Measurements from ENCODE around the gene TMEM81.

The TMEM81 gene

DNA sequence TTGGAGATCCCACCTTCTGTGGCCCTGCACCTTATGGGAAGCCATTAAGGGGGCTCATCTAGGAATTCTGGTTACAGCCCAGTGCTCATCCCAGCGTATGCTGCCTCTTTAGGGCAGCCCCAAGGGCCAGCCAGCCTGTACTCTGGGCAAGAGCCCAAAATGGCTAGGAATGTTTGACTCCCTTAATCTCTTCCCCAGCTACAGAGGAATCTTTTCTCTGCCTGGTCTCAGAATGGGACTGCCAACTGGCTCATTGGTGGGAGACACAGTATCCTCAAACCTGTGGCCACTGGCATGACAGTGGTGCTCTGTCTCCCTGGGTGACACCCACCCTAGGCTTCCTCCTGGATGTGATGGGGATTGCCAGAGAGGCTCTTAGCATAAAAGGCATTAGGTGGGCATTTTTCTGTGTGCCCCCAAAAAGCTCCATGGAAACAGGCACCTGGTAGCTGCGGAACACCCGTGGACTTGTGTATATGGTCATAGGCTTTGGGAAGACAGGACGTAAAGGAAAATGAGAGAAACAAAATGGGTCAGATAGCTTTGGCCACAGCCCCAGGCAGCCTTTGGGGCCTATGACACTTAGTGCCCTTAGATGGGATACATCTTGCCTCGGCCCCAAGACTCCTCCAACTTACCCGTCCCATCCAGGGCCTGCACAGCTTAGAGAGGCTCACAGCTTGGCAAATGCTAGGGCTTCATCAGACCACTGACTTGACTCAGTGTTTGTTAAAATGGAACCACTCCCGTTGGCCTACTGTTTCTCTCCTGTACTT lies 6.9 kb downstream of the TMEM81 start:
- no peak overlapping the region for H3K4me3 ChIP-seq (replicated peaks; ENCODE audit: low read depth, low read length)
- TF ChIP-seq, protein P1, sequence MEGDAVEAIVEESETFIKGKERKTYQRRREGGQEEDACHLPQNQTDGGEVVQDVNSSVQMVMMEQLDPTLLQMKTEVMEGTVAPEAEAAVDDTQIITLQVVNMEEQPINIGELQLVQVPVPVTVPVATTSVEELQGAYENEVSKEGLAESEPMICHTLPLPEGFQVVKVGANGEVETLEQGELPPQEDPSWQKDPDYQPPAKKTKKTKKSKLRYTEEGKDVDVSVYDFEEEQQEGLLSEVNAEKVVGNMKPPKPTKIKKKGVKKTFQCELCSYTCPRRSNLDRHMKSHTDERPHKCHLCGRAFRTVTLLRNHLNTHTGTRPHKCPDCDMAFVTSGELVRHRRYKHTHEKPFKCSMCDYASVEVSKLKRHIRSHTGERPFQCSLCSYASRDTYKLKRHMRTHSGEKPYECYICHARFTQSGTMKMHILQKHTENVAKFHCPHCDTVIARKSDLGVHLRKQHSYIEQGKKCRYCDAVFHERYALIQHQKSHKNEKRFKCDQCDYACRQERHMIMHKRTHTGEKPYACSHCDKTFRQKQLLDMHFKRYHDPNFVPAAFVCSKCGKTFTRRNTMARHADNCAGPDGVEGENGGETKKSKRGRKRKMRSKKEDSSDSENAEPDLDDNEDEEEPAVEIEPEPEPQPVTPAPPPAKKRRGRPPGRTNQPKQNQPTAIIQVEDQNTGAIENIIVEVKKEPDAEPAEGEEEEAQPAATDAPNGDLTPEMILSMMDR (IDR thresholded peaks at IDR 0.05; ENCODE audit: low read length, missing control alignments): no peak
- peak; percentile 4 for DNase-seq (ENCODE audit: low read depth)

DNA sequence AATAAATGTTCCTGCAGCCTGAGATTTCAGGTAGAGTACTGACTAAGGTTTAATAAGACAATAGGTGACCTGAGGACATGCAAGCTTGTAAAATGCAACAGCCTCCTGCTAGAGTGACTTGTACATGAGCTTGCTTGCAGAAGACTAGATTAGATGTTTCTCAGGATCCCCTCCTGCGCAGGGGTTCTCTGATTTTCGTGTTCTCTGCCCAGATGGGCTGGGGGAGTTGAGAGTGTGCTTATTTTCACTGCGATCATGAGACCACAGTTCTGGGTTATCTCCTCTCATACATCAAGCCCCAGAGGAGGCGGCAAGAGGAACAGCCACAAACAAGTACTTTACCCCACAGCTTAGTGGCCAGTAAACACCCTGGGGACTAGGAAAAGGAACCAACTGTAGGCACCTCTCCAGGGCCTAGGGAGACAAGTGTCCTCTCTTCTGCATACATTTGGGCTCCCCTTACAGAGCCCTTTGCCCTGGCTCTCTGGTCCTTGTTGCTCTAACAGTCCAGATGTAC lies 8.0 kb downstream of the TMEM81 start:
- no peak overlapping the region for H3K4me3 ChIP-seq (replicated peaks; ENCODE audit: low read depth, low read length)
- TF ChIP-seq, protein P1 (IDR thresholded peaks at IDR 0.05; ENCODE audit: low read length, missing control alignments): no peak
- DNase-seq (ENCODE audit: low read depth): no peak

DNA sequence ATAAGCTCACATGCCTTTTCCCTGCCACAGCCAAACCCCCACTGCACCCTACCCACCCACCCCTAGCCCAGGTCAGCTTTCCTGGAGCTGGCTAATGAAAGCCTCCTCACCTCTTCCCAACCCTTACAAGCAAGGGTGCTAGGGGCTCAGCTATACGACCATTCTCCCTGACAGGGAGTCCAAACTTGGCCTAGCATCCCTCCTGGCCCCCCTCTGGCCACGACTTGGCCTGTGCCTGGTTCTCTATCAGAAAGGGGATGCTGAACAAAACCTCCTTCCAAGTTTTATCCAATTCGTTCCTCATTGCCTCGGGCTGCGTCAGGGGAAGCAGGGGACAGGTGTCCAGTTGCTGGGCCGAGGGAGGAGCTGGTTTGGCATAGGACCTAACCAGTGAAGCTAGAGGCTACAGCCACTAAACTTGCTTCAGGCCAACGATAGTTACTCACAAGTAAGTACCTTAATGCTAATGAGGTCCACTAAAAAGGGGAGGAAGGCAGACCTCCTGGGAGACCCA lies 8.6 kb downstream of the TMEM81 start:
- TF ChIP-seq, protein P1 (IDR thresholded peaks at IDR 0.05; ENCODE audit: low read length, missing control alignments): no peak
- no peak for DNase-seq (ENCODE audit: low read depth)
- H3K4me3 ChIP-seq (replicated peaks; ENCODE audit: low read depth, low read length): no peak overlapping the region

DNA sequence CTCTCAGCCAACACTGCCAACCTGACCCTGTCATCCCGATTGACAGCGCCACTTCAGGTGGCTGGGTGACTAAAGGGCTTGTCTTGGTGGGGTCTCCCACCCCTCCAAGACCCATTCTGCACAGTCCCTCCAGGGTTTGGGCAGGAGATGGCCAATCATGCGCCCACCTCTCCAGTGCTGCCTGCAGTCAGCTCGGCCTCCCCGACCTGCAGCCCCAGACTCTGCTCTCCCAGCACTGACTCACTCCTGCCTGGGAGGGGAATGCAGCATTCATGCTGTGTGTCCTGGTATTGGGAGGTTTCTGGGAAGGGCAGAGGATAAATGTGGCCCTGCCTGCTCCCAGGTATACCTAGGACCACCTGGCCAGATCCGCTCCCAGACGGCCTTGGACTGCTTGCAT lies 9.7 kb downstream of the TMEM81 start:
- TF ChIP-seq, protein P1 (IDR thresholded peaks at IDR 0.05; ENCODE audit: low read length, missing control alignments): no peak
- no peak for DNase-seq (ENCODE audit: low read depth)
- H3K4me3 ChIP-seq (replicated peaks; ENCODE audit: low read depth, low read length): no peak overlapping the region

DNA sequence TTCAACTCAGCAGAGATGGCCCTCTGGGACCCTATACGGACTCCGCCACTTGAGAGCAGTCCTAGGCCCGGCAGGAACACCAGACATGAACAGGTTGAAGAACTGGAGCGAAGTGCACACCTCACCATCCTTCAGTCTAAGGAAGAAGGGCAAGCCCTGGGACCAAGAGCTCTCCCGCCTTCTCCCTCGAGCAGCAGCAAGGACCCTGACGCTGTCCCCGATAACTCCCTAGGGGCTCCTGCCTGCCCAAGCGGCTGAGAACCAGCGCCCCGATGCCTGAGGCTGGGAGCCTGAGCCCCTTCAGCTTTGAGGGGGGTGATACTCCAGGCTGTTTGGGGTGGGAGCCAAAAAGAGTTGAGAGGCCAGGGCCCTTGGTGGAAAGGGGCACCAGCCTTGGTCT lies 10.2 kb downstream of the TMEM81 start:
- TF ChIP-seq, protein P1 (IDR thresholded peaks at IDR 0.05; ENCODE audit: low read length, missing control alignments): no peak
- DNase-seq (ENCODE audit: low read depth): no peak

DNA sequence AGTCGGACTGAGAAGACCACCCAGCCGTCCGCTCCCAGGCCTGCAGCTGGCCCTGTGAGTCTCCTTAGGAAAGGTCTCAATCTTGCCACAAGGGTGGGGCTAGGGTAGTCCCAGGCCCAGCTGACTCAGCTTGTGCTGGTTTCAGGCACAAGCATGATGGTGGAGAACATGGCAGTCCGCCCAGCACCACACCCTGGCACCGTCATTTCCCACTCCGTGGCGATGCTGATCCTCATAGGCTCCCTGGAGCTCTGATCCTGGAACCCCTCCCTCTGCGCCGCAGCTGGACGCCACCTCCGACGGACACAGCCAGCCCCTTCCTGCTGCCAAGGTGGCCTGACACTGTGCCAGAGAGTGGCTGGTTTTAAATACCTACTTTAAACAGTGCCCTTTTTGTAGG lies 10.7 kb downstream of the TMEM81 start:
- H3K4me3 ChIP-seq (replicated peaks; ENCODE audit: low read depth, low read length): no peak overlapping the region
- DNase-seq (ENCODE audit: low read depth): no peak
- TF ChIP-seq, protein P1 (IDR thresholded peaks at IDR 0.05; ENCODE audit: low read length, missing control alignments): no peak

More for the DNA sequence above, 10.2 kb downstream of the TMEM81 start:
- H3K4me3 ChIP-seq (replicated peaks; ENCODE audit: low read depth, low read length): no peak overlapping the region

Measured in fibroblast of pulmonary artery (primary cell).